T-helper 2 cell treated with Interferon-gamma antibody and Interleukin-4, amounts not matched to agents 5 μg/mL and 100 μg/mL, for 36 hours (primary cell): ENCODE data around the gene TYSND1.
"Not testable (repeated sequence)": the region's sequence is repeated elsewhere in the genome, so short reads cannot be mapped to it uniquely, and the experiment has no call there.

Experiments
- DNase-seq: peaks from one replicate; pipeline ENCODE4 v3.0.0; 2021; ENCODE audit warnings: low spot score
- H3K27ac Mint-ChIP-seq: one replicate; pipeline ENCODE4 v1.8.0; 2021; ENCODE audit warnings: mild to moderate bottlenecking, mixed read lengths
- H3K27me3 Mint-ChIP-seq: one replicate; pipeline ENCODE4 v1.8.0; 2021; ENCODE audit warnings: low read depth, mixed read lengths
- H3K36me3 Mint-ChIP-seq: one replicate; pipeline ENCODE4 v1.8.0; 2021; ENCODE audit warnings: low read depth, mixed read lengths
- H3K4me1 Mint-ChIP-seq: one replicate; pipeline ENCODE4 v1.8.0; 2021; ENCODE audit warnings: low read depth, mixed read lengths
- H3K4me3 Mint-ChIP-seq: one replicate; pipeline ENCODE4 v1.8.0; 2022; ENCODE audit warnings: mild to moderate bottlenecking, moderate library complexity, mixed read lengths
- H3K9me3 Mint-ChIP-seq: one replicate; pipeline ENCODE4 v1.8.0; 2021; ENCODE audit warnings: mixed read lengths

The TYSND1 gene

GRCh38 chr10:70119623-70120022, 26.9 kb downstream of the TYSND1 start:
- Mint-ChIP-seq H3K36me3 (no peaks in the 10 kb centered on the region), H3K27ac (no peak overlapping the region), H3K27me3 (no peaks in the 10 kb centered on the region), H3K4me3 (no peak overlapping the region), H3K9me3 (no peaks in the 10 kb centered on the region), H3K4me1 (peaks cover 3% of the 10 kb centered on the region)
- DNase-seq = no peak

GRCh38 chr10:70119197-70119596, 27.3 kb downstream of the TYSND1 start:
- no peak overlapping the region for H3K27ac Mint-ChIP-seq
- H3K4me3 Mint-ChIP-seq = no peak overlapping the region
- H3K4me1 Mint-ChIP-seq = peaks cover 3% of the 10 kb centered on the region
- DNase-seq = no peak
- H3K36me3 Mint-ChIP-seq = no peaks in the 10 kb centered on the region
- H3K27me3 Mint-ChIP-seq = no peaks in the 10 kb centered on the region
- no peaks in the 10 kb centered on the region for H3K9me3 Mint-ChIP-seq

GRCh38 chr10:70118196-70118595, 28.3 kb downstream of the TYSND1 start:
- no peaks in the 10 kb centered on the region for H3K36me3 Mint-ChIP-seq
- DNase-seq = no peak
- no peak overlapping the region for H3K4me3 Mint-ChIP-seq
- peaks cover 3% of the 10 kb centered on the region for H3K4me1 Mint-ChIP-seq
- H3K27me3 Mint-ChIP-seq = no peaks in the 10 kb centered on the region
- no peak overlapping the region for H3K27ac Mint-ChIP-seq
- H3K9me3 Mint-ChIP-seq = no peaks in the 10 kb centered on the region

- Mint-ChIP-seq H3K27ac (no peak overlapping the region), H3K4me1 (peaks cover 3% of the 10 kb centered on the region), H3K4me3 (no peak overlapping the region), H3K9me3 (no peaks in the 10 kb centered on the region), H3K36me3 (no peaks in the 10 kb centered on the region), H3K27me3 (no peaks in the 10 kb centered on the region)
- no peak for DNase-seq
These were observed 28.9 kb downstream of the TYSND1 start for GRCh38 chr10:70117646-70118045.

- no peak overlapping the region for H3K27ac Mint-ChIP-seq
- H3K36me3 Mint-ChIP-seq = peaks cover 2% of the 10 kb centered on the region
- no peak overlapping the region for H3K4me3 Mint-ChIP-seq
- H3K4me1 Mint-ChIP-seq = peaks cover 3% of the 10 kb centered on the region
- no peaks in the 10 kb centered on the region for H3K9me3 Mint-ChIP-seq
- H3K27me3 Mint-ChIP-seq = no peaks in the 10 kb centered on the region
- peak; percentile 34 for DNase-seq
These were observed 30.4 kb downstream of the TYSND1 start for GRCh38 chr10:70115948-70116682.

- Mint-ChIP-seq H3K36me3 (peaks cover 2% of the 10 kb centered on the region), H3K27ac (no peak overlapping the region), H3K4me1 (peaks cover 3% of the 10 kb centered on the region), H3K9me3 (no peaks in the 10 kb centered on the region), H3K4me3 (no peak overlapping the region), H3K27me3 (no peaks in the 10 kb centered on the region)
- no peak for DNase-seq
These were observed 31.6 kb downstream of the TYSND1 start for GRCh38 chr10:70114902-70115301.

GRCh38 chr10:70112071-70112470, 34.4 kb downstream of the TYSND1 start:
- H3K27ac Mint-ChIP-seq = no peak overlapping the region

GRCh38 chr10:70111496-70111895, 35.0 kb downstream of the TYSND1 start:
- peaks cover 3% of the 10 kb centered on the region for H3K4me1 Mint-ChIP-seq
- H3K27ac Mint-ChIP-seq = no peak overlapping the region
- no peak overlapping the region for H3K4me3 Mint-ChIP-seq
- no peak for DNase-seq
- H3K36me3 Mint-ChIP-seq = peaks cover 2% of the 10 kb centered on the region
- H3K27me3 Mint-ChIP-seq = no peaks in the 10 kb centered on the region
- no peaks in the 10 kb centered on the region for H3K9me3 Mint-ChIP-seq

More at GRCh38 chr10:70112071-70112470, 34.4 kb downstream of the TYSND1 start:
- Mint-ChIP-seq H3K9me3 (no peaks in the 10 kb centered on the region), H3K36me3 (peaks cover 2% of the 10 kb centered on the region), H3K4me1 (peaks cover 3% of the 10 kb centered on the region), H3K27me3 (no peaks in the 10 kb centered on the region), H3K4me3 (no peak overlapping the region)
- DNase-seq = no peak

GRCh38 chr10:70109064-70109729, 37.3 kb downstream of the TYSND1 start:
- no peak for DNase-seq
- no peak overlapping the region for H3K27ac Mint-ChIP-seq

GRCh38 chr10:70106958-70107791, 39.3 kb downstream of the TYSND1 start:
- Mint-ChIP-seq H3K27me3 (no peaks in the 10 kb centered on the region), H3K27ac (no peak overlapping the region)

More at GRCh38 chr10:70109064-70109729, 37.3 kb downstream of the TYSND1 start:
- no peak overlapping the region for H3K4me3 Mint-ChIP-seq
- no peaks in the 10 kb centered on the region for H3K4me1 Mint-ChIP-seq
- peaks cover 4% of the 10 kb centered on the region for H3K36me3 Mint-ChIP-seq
- no peaks in the 10 kb centered on the region for H3K27me3 Mint-ChIP-seq
- H3K9me3 Mint-ChIP-seq = no peaks in the 10 kb centered on the region

GRCh38 chr10:70101668-70102067, 44.8 kb downstream of the TYSND1 start:
- no peak overlapping the region for H3K27ac Mint-ChIP-seq
- no peak for DNase-seq
- no peaks in the 10 kb centered on the region for H3K27me3 Mint-ChIP-seq
- H3K36me3 Mint-ChIP-seq = peaks cover 6% of the 10 kb centered on the region
- no peak overlapping the region for H3K4me3 Mint-ChIP-seq
- H3K9me3 Mint-ChIP-seq = no peaks in the 10 kb centered on the region
- H3K4me1 Mint-ChIP-seq = no peaks in the 10 kb centered on the region

More at GRCh38 chr10:70106958-70107791, 39.3 kb downstream of the TYSND1 start:
- Mint-ChIP-seq H3K4me3 (no peak overlapping the region), H3K36me3 (peaks cover 4% of the 10 kb centered on the region), H3K4me1 (no peaks in the 10 kb centered on the region), H3K9me3 (no peaks in the 10 kb centered on the region)
- no peak for DNase-seq

- DNase-seq, H3K27me3 Mint-ChIP-seq, H3K27ac Mint-ChIP-seq, H3K9me3 Mint-ChIP-seq, H3K4me1 Mint-ChIP-seq, H3K4me3 Mint-ChIP-seq, H3K36me3 Mint-ChIP-seq: not testable (repeated sequence)
These were observed 45.4 kb downstream of the TYSND1 start for GRCh38 chr10:70101068-70101562.

GRCh38 chr10:70098271-70098670, 48.2 kb downstream of the TYSND1 start:
- H3K27me3 Mint-ChIP-seq = no peaks in the 10 kb centered on the region
- no peak for DNase-seq
- peaks cover 11% of the 10 kb centered on the region for H3K4me1 Mint-ChIP-seq
- H3K27ac Mint-ChIP-seq = no peak overlapping the region
- no peak overlapping the region for H3K4me3 Mint-ChIP-seq
- H3K9me3 Mint-ChIP-seq = no peaks in the 10 kb centered on the region
- peaks cover 6% of the 10 kb centered on the region for H3K36me3 Mint-ChIP-seq

GRCh38 chr10:70097459-70097858, 49.0 kb downstream of the TYSND1 start:
- DNase-seq = no peak
- Mint-ChIP-seq H3K4me3 (no peak overlapping the region), H3K27ac (no peak overlapping the region), H3K9me3 (no peaks in the 10 kb centered on the region), H3K36me3 (peaks cover 6% of the 10 kb centered on the region), H3K27me3 (no peaks in the 10 kb centered on the region), H3K4me1 (peaks cover 18% of the 10 kb centered on the region)
